GM10248 (cell line): ENCODE data around the gene NUP155.
"Not testable (repeated sequence)": the region's sequence is repeated elsewhere in the genome, so short reads cannot be mapped to it uniquely, and the experiment has no call there.

Experiments
- CTCF ChIA-PET: fragments of 300-600 bp; sonication (Branson Sonifier 250); formaldehyde crosslinking; extraction: SDS; loops from one replicate; lab custom pipeline; 2021; ENCODE audit warnings: antibody characterized with exemption; lab: Yijun Ruan, JAX
- POLR2A ChIA-PET: fragments of 350-650 bp; sonication (Branson Sonifier 250); formaldehyde crosslinking; extraction: SDS; loops from one replicate; lab custom pipeline; 2020; ENCODE audit warnings: antibody characterized with exemption; lab: Yijun Ruan, JAX
- DNase-seq: peaks from one replicate; pipeline ENCODE4 v3.0.0; 2012; ENCODE audit errors: extremely low spot score
- TF ChIP-seq, protein P1 (sequence below): IDR thresholded peaks from 2 replicates; pipeline ENCODE4 v1.5.1; 2012; ENCODE audit warnings: mild to moderate bottlenecking, low read depth; ENCODE audit errors: extremely low read depth, missing control alignments, control extremely low read depth

The NUP155 gene

DNA sequence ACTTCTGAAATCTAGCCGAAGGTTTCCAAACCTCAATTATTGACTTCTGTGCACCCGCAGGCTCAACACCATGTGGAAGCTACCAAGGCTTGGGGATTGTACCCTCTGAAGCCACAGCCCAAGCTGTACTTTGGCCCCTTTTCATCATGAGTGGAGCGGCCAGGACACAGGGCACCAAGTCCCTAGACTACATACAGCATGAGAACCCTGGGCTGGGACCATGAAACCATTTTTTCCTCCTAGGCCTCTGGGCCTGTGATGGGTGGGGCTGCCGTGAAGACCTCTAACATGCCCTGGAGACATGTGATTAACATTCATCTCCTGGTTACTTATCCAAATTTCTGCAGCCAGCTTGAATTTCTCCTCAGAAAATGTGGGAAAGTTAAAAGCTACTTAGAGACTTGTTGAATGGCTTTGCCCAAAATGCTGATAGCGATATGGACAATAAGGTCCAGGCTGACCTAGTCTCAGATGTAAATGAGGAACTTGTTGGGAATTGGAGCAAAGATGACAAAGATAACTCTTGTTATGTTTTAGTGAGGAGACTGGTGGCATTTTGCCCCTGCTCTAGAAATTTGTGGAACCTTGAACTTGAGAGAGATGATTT lies 87.6 kb downstream of the NUP155 start:
- TF ChIP-seq, protein P1, sequence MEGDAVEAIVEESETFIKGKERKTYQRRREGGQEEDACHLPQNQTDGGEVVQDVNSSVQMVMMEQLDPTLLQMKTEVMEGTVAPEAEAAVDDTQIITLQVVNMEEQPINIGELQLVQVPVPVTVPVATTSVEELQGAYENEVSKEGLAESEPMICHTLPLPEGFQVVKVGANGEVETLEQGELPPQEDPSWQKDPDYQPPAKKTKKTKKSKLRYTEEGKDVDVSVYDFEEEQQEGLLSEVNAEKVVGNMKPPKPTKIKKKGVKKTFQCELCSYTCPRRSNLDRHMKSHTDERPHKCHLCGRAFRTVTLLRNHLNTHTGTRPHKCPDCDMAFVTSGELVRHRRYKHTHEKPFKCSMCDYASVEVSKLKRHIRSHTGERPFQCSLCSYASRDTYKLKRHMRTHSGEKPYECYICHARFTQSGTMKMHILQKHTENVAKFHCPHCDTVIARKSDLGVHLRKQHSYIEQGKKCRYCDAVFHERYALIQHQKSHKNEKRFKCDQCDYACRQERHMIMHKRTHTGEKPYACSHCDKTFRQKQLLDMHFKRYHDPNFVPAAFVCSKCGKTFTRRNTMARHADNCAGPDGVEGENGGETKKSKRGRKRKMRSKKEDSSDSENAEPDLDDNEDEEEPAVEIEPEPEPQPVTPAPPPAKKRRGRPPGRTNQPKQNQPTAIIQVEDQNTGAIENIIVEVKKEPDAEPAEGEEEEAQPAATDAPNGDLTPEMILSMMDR, result no peak
- POLR2A ChIA-PET, result no interaction called here
- CTCF ChIA-PET, result interaction anchor here (1.1 kb wide), 1 partner anchor 73 kb away, joined by 3 read pairs; no protein-coding TSS in a partner anchor
- DNase-seq, result no peak

DNA sequence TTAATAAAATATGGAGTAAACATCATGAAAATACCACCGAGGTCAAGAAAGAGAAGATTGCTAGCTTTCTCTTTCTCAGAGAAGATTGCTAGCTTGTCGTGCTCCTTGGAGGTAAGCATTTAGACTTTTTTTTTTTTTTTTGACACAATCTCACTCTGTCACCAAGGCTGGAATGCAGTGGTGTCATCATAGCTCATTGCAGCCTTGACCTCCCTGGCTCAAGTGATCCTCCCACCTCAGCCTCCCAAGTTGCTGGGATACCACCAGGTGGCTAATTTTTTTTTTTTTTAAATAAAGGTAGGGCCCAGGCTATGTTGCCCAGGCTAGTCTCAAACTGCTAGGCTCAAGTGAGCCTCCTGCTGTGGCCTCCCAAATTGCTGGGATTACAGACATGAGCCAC lies 95.4 kb downstream of the NUP155 start:
- TF ChIP-seq, protein P1, result no peak
- DNase-seq, result no peak
- CTCF ChIA-PET, result no interaction called here
- POLR2A ChIA-PET, result no interaction called here

DNA sequence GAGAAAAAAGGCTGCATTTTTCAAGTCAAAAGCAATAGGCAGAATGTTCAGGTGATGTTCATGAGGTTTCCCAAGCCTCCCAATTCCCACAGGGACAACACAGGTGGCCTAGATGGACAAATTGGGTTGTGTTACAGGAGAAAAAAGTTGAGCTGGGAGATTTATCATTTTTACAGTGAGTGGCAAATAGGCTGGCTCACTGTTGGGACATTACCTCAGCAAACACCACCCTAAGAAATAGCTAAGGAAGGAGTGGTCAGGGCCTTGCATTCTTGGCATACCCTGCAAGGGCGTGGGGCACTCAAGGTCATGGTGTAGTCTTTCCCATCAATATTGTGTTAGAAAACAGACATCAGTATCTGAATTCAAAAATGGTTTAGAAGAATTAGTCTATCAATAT lies 98.4 kb downstream of the NUP155 start:
- no peak for DNase-seq
- ChIA-PET POLR2A (no interaction called here), CTCF (interaction anchor here (1.0 to 1.3 kb wide), 2 partner anchors 8 to 22 kb away, joined by 3 read pairs; no protein-coding TSS in a partner anchor)
- TF ChIP-seq, protein P1, result no peak

DNA sequence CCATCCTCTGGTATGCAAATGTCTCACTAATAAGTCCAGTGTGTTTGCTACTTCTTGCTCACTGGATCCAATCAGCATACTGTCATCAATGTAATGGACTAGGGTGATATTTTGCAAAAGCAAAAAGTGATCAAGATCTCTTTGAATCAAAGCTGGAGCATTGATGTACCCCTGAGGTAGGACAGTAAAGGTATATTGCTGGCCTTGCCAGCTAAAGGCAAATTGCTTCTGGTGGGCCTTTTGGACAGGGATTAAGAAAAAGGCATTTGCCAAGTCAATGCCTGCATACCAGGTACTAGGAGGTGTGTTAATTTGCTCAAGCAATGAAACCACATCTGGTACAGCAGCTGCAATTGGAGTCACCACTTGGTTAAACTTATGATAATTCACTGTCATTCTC lies 102.8 kb downstream of the NUP155 start:
- POLR2A ChIA-PET, CTCF ChIA-PET, DNase-seq: not testable (repeated sequence)

DNA sequence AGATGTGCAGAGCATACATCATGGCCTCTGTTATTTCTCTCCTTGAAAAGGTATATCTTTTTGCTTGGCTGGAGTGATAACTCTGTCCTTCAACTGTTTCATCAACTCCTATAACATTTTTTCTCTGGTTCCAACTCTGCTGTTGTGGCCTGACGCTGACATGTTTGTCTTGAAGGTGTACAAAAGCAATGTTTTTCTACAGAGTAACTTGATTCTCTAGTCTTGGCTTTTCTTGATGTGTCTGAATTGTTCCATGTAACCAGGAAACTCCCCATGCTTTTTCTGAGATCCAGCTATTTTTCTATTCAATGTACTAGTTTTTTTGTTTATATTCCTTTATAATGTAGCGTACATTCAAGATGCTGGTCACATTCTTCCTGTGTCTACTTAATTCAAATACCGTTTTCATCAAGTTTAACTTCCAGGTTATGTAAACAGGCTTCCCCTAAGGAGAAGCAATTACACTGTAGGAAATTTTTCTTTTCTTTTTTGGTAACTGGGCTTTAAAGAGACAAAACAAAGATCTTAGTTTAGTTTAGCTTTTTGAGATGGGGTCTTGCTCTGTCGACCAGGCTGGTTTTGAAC lies 115.0 kb downstream of the NUP155 start:
- TF ChIP-seq, protein P1, result no peak
- POLR2A ChIA-PET, result no interaction called here
- DNase-seq, result no peak
- CTCF ChIA-PET, result no interaction called here

DNA sequence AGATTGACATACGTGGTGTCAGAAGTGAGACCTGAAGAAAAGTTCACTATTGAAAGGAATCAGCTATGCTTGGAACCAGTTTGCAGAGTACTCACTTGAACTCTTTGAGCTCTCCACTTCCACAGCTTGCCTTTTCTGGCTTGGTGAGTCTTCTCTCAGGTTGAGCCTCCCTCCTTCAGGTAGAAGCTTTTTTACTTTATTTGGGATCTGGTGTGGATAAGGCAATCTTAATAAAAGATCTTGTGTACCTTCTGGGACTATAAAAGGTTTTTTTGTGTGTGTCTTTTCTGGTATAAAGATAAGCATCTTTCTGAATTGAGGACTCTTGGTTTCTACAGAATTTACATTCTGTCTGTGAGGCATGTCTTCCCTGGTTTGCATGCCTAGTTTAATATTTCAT lies 116.3 kb downstream of the NUP155 start:
- ChIA-PET POLR2A (no interaction called here), CTCF (no interaction called here)
- TF ChIP-seq, protein P1, result no peak
- no peak for DNase-seq

DNA sequence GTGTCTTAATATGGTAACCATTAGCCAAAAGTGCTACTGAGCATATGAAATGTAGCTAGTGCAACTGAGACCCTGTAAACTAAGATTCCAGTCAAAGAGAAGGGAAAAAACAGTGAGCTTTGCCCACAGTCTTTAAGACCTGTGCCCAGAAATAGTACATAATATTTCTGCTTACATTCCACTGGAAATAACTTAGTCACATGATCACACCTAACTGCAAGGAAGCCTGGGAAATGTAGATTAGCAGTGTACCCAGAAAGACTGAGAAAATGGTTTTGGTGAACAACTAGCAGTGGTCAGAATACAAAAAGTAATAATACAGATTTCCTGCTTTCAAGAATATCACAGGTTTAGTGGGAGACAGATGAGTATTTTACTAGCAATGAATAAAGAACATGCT lies 119.2 kb downstream of the NUP155 start:
- CTCF ChIA-PET, result interaction anchor here (0.6 kb wide), 1 partner anchor 18 kb away, joined by 3 read pairs; no protein-coding TSS in a partner anchor
- no peak for DNase-seq
- POLR2A ChIA-PET, result no interaction called here

More for the DNA sequence above, 119.2 kb downstream of the NUP155 start:
- TF ChIP-seq, protein P1, result no peak
